Glutamatergic neuron (in vitro differentiated cells): ENCODE data around the gene TFAP2C. TPM values are rescaled to one million over a fixed set of nuclear protein-coding genes. Genes with fewer than 3 reads are reported as not detected.
A peak's percentile ranks its signal among the peaks of the same experiment; 100 is the strongest.

ENCODE experiments used
- DNase-seq: peaks from one replicate; pipeline ENCODE4 v3.0.0; 2022
- H3K27ac Mint-ChIP-seq: one replicate; pipeline ENCODE4 v1.8.0; 2020; ENCODE audit warnings: mild to moderate bottlenecking, mixed read lengths, inconsistent platforms; ENCODE audit not compliant: unreplicated experiment
- H3K27me3 Mint-ChIP-seq: one replicate; pipeline ENCODE4 v1.8.0; 2020; ENCODE audit warnings: mild to moderate bottlenecking, moderate library complexity, mixed read lengths, inconsistent platforms; ENCODE audit not compliant: unreplicated experiment
- H3K36me3 Mint-ChIP-seq: one replicate; pipeline ENCODE4 v1.8.0; 2020; ENCODE audit warnings: mild to moderate bottlenecking, mixed read lengths, inconsistent platforms; ENCODE audit not compliant: unreplicated experiment
- H3K4me1 Mint-ChIP-seq: one replicate; pipeline ENCODE4 v1.8.0; 2020; ENCODE audit warnings: mild to moderate bottlenecking, low read depth, mixed read lengths, inconsistent platforms; ENCODE audit not compliant: unreplicated experiment
- H3K4me3 Mint-ChIP-seq: one replicate; pipeline ENCODE4 v1.8.0; 2020; ENCODE audit warnings: mild to moderate bottlenecking, mixed read lengths, inconsistent platforms; ENCODE audit not compliant: unreplicated experiment
- H3K9me3 Mint-ChIP-seq: one replicate; pipeline ENCODE4 v1.8.0; 2020; ENCODE audit warnings: mild to moderate bottlenecking, moderate library complexity, mixed read lengths, inconsistent platforms; ENCODE audit not compliant: unreplicated experiment
- total RNA-seq: library from RNA; stranded (reverse); fragmentation: NEBNext Ultra II Directional; extraction: Animal tissue kit (Norgen Biotek cat#: 25700); gene quantifications from one replicate; pipeline ENCODE4 v1.2.1, GENCODE V29; 2021; ENCODE audit not compliant: unreplicated experiment
- TF ChIP-seq, protein P1 (sequence below): fragments of 200-600 bp; sonication (generic); IDR thresholded peaks from one replicate; pipeline ENCODE4 v1.5.0; 2021; ENCODE audit not compliant: partially characterized antibody, unreplicated experiment

Gene TFAP2C
- total RNA-seq, 1 donor from 2014 or later, result 35.3 TPM

DNA sequence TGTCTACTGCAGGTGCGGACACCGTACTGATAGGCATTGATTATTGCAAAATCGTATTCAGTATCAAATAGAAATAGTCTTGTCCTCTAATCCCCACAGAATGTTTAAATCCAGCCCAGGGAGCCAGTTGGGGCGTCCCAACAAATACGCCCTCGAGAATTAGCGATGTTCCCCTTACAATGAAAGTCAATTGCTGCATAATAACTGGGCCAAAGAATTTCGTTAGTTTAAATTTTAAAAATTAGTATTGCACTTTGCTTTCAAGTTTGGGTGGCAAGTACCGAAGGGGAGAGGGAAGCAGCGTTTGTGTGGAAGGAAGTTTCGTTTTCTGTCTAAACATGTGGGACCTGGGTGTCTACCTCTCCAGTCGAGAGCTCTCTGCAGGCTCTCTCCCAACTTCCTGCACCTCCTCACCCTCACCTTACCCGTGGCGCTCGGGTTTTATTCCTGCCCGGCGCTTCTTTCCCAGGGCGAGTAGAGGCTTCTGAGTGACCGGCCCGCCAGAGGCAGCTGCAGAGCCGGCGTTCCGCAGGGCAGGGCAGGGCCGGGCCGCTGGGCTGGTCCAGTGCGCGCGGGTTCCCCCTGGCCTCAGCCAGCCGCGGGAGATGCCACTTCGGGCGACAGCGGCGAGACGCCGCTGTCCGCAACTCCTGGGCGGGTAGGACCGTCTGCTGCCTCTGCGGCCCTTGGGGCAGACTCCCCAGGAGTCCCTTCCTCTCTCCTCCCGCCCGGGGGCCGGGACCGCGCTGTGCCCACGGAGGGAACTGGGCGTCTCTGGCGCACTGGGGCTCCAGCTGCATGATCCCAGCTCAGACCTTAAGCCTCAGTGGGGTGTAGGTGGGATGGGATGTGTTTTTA, 862 bp upstream of the TFAP2C start:
- Mint-ChIP-seq H3K4me1 (peaks cover 17% of the 10 kb centered on the region), H3K36me3 (peaks cover 5% of the 10 kb centered on the region), H3K4me3 (peak overlapping the region; percentile 87), H3K27me3 (peaks cover 15% of the 10 kb centered on the region), H3K27ac (no peak overlapping the region), H3K9me3 (peaks cover 10% of the 10 kb centered on the region)
- peak; percentile 56 for DNase-seq
- TF ChIP-seq, protein P1, sequence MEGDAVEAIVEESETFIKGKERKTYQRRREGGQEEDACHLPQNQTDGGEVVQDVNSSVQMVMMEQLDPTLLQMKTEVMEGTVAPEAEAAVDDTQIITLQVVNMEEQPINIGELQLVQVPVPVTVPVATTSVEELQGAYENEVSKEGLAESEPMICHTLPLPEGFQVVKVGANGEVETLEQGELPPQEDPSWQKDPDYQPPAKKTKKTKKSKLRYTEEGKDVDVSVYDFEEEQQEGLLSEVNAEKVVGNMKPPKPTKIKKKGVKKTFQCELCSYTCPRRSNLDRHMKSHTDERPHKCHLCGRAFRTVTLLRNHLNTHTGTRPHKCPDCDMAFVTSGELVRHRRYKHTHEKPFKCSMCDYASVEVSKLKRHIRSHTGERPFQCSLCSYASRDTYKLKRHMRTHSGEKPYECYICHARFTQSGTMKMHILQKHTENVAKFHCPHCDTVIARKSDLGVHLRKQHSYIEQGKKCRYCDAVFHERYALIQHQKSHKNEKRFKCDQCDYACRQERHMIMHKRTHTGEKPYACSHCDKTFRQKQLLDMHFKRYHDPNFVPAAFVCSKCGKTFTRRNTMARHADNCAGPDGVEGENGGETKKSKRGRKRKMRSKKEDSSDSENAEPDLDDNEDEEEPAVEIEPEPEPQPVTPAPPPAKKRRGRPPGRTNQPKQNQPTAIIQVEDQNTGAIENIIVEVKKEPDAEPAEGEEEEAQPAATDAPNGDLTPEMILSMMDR, result no peak

DNA sequence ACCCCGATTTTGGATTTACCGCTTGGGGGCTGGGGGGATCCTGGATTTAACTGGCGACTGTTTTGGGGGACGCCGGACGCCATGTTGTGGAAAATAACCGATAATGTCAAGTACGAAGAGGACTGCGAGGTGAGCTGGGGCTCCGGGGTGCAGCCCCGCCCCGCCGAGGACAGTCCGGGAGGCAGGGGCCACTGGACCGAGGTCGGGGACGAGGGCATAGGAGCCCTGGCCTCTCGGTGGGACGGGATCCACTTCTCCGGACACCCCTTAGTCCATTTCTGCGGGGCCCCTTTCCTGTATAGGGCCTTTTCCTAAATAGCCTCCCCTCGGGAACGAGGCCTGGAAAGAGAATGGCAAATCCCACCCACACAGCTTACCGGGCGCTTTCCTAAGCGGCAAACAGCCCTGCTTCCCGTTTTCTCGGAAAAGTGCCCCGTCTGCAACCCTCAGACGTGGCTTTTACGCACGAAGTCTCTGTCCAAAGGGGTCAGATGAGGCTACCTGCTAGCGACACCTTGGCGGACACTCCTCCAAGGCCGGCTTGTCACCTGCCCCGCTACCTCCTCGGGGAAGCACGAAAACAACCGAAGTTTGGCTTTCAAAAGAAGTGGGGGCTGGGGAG, 469 bp downstream of the TFAP2C start:
- peak; percentile 32 for DNase-seq
- H3K4me1 Mint-ChIP-seq, result peaks cover 24% of the 10 kb centered on the region
- H3K36me3 Mint-ChIP-seq, result peaks cover 9% of the 10 kb centered on the region
- H3K4me3 Mint-ChIP-seq, result peak overlapping the region; percentile 91
- peaks cover 12% of the 10 kb centered on the region for H3K27me3 Mint-ChIP-seq
- H3K9me3 Mint-ChIP-seq, result peaks cover 10% of the 10 kb centered on the region
- peak overlapping the region; percentile 73 for H3K27ac Mint-ChIP-seq
- TF ChIP-seq, protein P1, result no peak

DNA sequence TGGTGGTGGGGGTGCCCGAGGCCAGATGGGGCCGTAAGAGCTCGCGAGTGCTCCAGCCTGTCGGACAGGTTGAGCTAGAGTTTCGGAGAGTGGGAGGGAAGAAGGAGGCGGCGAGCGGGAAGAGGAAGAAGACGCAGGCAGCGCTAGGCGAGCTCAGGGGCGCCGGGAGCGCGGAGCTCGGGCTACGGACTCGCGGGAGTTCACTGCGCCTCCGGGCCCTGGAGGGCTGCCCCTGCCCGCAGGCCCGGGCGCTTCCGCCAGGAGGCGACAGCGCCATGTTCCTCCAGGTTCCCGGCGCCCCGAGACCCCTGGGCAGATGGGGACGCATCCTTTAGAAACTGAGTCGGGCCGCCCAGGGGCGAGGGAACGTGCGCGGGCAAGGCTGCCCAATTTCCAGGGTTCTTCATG, 984 bp downstream of the TFAP2C start:
- TF ChIP-seq, protein P1, result peak; percentile 97
- peaks cover 11% of the 10 kb centered on the region for H3K27me3 Mint-ChIP-seq
- peaks cover 26% of the 10 kb centered on the region for H3K4me1 Mint-ChIP-seq
- DNase-seq, result peak; percentile 88
- peak overlapping the region; percentile 91 for H3K4me3 Mint-ChIP-seq
- H3K36me3 Mint-ChIP-seq, result peaks cover 9% of the 10 kb centered on the region
- H3K9me3 Mint-ChIP-seq, result peaks cover 10% of the 10 kb centered on the region
- peak overlapping the region; percentile 73 for H3K27ac Mint-ChIP-seq

DNA sequence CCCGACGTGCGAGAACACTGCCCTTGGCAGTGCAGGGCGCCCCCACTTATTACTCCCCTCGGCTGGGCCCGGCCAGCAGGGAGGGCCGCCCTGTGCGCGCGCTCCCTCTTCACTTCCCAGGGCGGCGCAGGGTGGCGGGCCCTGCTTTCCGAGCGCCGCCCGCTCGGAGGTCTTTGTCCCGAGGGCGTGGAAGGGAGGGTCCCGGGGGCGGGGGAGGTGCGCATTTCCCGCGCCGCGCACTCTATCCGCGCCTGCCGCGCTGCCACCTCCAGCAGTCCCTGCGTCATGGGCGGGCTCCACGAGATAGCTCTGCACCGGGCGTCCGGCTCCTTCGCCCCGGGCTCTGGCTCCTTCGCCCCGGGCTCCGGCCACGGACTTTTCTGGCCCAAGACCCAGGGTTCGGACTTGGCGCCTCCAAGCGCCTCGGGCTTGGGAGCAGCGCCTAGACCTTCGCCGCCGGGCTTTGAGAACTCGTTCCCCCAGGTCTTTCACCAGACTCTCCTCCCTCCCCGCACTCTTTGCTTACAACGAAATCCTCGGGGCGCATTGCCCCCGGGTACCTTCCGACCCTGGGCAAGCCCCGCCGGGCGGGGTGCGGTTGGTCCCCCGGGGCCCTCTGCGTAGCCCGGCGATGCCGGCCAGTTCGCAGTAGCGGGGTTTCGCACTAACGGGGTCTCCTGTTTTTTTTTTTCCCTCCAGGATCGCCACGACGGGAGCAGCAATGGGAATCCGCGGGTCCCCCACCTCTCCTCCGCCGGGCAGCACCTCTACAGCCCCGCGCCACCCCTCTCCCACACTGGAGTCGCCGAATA, 1.6 kb downstream of the TFAP2C start:
- H3K4me1 Mint-ChIP-seq, result peaks cover 31% of the 10 kb centered on the region
- DNase-seq, result peak; percentile 74
- TF ChIP-seq, protein P1, result peak; percentile 73
- peaks cover 11% of the 10 kb centered on the region for H3K27me3 Mint-ChIP-seq
- peaks cover 10% of the 10 kb centered on the region for H3K9me3 Mint-ChIP-seq
- peaks cover 9% of the 10 kb centered on the region for H3K36me3 Mint-ChIP-seq
- H3K27ac Mint-ChIP-seq, result no peak overlapping the region
- peak overlapping the region; percentile 74 for H3K4me3 Mint-ChIP-seq
